Psoas muscle (tissue), 8 donors: ENCODE results near the gene CCDC70. TPM values are rescaled to one million over a fixed set of nuclear protein-coding genes. Genes with fewer than 3 reads are reported as not detected.
A peak's percentile ranks its signal among the peaks of the same experiment; 100 is the strongest.

Experiments used
- ATAC-seq, 4 donors: fragments of 200-7000 bp; cut with Tn5 transposase; one replicate each; pipeline ENCODE4 v1.9.1; 2020; ENCODE audit warnings: moderate library complexity in 3 of 4, mild to moderate bottlenecking in 2 of 4
- DNase-seq, 2 donors: peaks; one replicate each; pipeline ENCODE4 v3.0.0-alpha.2; 2020
- H3K27ac ChIP-seq: fragments of 200-600 bp; one replicate; pipeline ENCODE4 v1.8.0; 2022
- H3K27me3 ChIP-seq, 3 donors: fragments of 200-600 bp in 1 of 3; one replicate each; pipeline versions ENCODE4 v1.6.1 to v1.8.0; 2013 to 2022; ENCODE audit warnings: low read length in 2 of 3, mild to moderate bottlenecking in 2 of 3, moderate library complexity in 1 of 3; ENCODE audit not compliant: insufficient read depth in 3 of 3
- H3K36me3 ChIP-seq, 2 donors: fragments of 200-600 bp in 1 of 2; one replicate each; pipeline versions ENCODE4 v1.6.1 to v1.8.0; 2013 to 2022; ENCODE audit warnings: low read depth in 1 of 2, mild to moderate bottlenecking in 1 of 2, moderate library complexity in 1 of 2; ENCODE audit not compliant: insufficient read depth in 1 of 2
- H3K4me1 ChIP-seq: fragments of 200-600 bp; one replicate; pipeline ENCODE4 v1.8.0; 2022
- H3K4me3 ChIP-seq: fragments of 200-600 bp; one replicate; pipeline ENCODE4 v1.8.0; 2022; ENCODE audit warnings: mild to moderate bottlenecking
- H3K9me3 ChIP-seq: fragments of 200-600 bp; one replicate; pipeline ENCODE4 v1.8.0; 2022
- CTCF ChIP-seq: fragments of 200-600 bp; IDR thresholded peaks from one replicate; pipeline ENCODE4 v1.8.0; 2022; ENCODE audit warnings: antibody characterized with exemption
- WGBS, 3 donors: extraction: QIAGEN DNeasy Blood & Tissue Kit; methylation state at CpG; one replicate each; pipeline versions ENCODE4 v1.1.6 to v1.1.7; 2013; 5-methylcytosine and 5-hydroxymethylcytosine counted together
- intact Hi-C, 2 donors: fragments of 100-400 bp; cut with DNase I; formaldehyde crosslinking; loops; one replicate each; pipeline versions ENCODE4 v1.11.0 to v1.14.2; 2022
- polyA plus RNA-seq, 3 donors: library from polyadenylated mRNA; stranded (reverse); fragments of 200-250 nt; gene quantifications; one replicate each; pipeline ENCODE4 v1.2.3, GENCODE V29; 2013
- total RNA-seq, 4 donors: library from RNA; stranded (reverse); fragmentation: NEBNext Ultra II Directional in 2 of 4; extraction: Animal tissue kit (Norgen Biotek cat#: 25700) in 2 of 4; gene quantifications; one replicate each; pipeline versions ENCODE4 v1.2.1 to v1.2.4, GENCODE V29; 2021 to 2023
- donor health status: healthy with polysubstance abuse.
- donor health status: DM: no; HTN: no; CAD: no; lungs with moderate emphysema.
- donor health status: Bipolar disorder and iron deficiency.
- donor health status: healthy.
- donor health status: DM: yes; HTN: yes; CAD: no.
- donor health status: DM: no; HTN: no; CAD: no.
- donor health status: DM: no; HTN: no; CAD: no.
- donor health status: DM: yes; HTN: yes; CAD: no.

The CCDC70 gene
- total and polyA plus RNA-seq, 7 donors = not detected

GRCh38 chr13:51832471-51833152 is 29.2 kb upstream of the CCDC70 start:
- DNase-seq = peak in 1 of 2 donors; percentile 28
- 70 to 76% (median 75%) methylated on average over 6 of the region's 6 CpGs for WGBS, 3 donors
- intact Hi-C loops = no loop called here

GRCh38 chr13:51833980-51834379 is 27.8 kb upstream of the CCDC70 start:
- intact Hi-C loops = no loop called here
- Histone ChIP-seq H3K4me3 (no peak overlapping the region), H3K27me3 (no peaks in the 10 kb centered on the region), H3K27ac (no peak overlapping the region), H3K9me3 (no peaks in the 10 kb centered on the region), H3K36me3 (no peaks in the 10 kb centered on the region), H3K4me1 (no peaks in the 10 kb centered on the region)
- DNase-seq (no peak), ATAC-seq (no peak)
- 88 to 90% (median 89%) methylated on average over 10 of the region's 10 CpGs for WGBS, 3 donors
- no peak for TF ChIP-seq CTCF

More at GRCh38 chr13:51832471-51833152, 29.2 kb upstream of the CCDC70 start:
- Histone ChIP-seq H3K27ac (no peak overlapping the region), H3K27me3 (no peaks in the 10 kb centered on the region), H3K4me1 (no peaks in the 10 kb centered on the region), H3K36me3 (no peaks in the 10 kb centered on the region), H3K9me3 (no peaks in the 10 kb centered on the region), H3K4me3 (no peak overlapping the region)
- ATAC-seq = peak; percentile 63 to 84 (median 72)
- TF ChIP-seq CTCF = peak; percentile 42

GRCh38 chr13:51834581-51835171 is 27.1 kb upstream of the CCDC70 start:
- ATAC-seq (no peak), DNase-seq (no peak)
- no peak for TF ChIP-seq CTCF
- Histone ChIP-seq H3K9me3 (no peaks in the 10 kb centered on the region), H3K36me3 (no peaks in the 10 kb centered on the region), H3K27me3 (no peaks in the 10 kb centered on the region), H3K4me1 (no peaks in the 10 kb centered on the region), H3K4me3 (no peak overlapping the region), H3K27ac (no peak overlapping the region)
- intact Hi-C loops = no loop called here
- WGBS, 3 donors = 32 to 43% (median 40%) methylated on average over 7 of the region's 7 CpGs

GRCh38 chr13:51837016-51837415 is 24.8 kb upstream of the CCDC70 start:
- Histone ChIP-seq H3K27me3 (no peaks in the 10 kb centered on the region), H3K4me3 (no peak overlapping the region), H3K27ac (no peak overlapping the region), H3K4me1 (no peaks in the 10 kb centered on the region), H3K36me3 (no peaks in the 10 kb centered on the region), H3K9me3 (no peaks in the 10 kb centered on the region)
- intact Hi-C loops = no loop called here
- no peak for DNase-seq
- WGBS, 3 donors = 93 to 95% (median 94%) methylated on average over 3 of the region's 3 CpGs
- no peak for TF ChIP-seq CTCF
- no peak for ATAC-seq
